GM21737 (cell line): ENCODE results near the gene BCOR.

Experiments used
- ATAC-seq: cut with Tn5 transposase; IDR thresholded peaks from one replicate; pipeline ENCODE4 v1.9.1; 2021; ENCODE audit warnings: mild to moderate bottlenecking, moderate library complexity; ENCODE audit not compliant: unreplicated experiment

Gene BCOR

DNA sequence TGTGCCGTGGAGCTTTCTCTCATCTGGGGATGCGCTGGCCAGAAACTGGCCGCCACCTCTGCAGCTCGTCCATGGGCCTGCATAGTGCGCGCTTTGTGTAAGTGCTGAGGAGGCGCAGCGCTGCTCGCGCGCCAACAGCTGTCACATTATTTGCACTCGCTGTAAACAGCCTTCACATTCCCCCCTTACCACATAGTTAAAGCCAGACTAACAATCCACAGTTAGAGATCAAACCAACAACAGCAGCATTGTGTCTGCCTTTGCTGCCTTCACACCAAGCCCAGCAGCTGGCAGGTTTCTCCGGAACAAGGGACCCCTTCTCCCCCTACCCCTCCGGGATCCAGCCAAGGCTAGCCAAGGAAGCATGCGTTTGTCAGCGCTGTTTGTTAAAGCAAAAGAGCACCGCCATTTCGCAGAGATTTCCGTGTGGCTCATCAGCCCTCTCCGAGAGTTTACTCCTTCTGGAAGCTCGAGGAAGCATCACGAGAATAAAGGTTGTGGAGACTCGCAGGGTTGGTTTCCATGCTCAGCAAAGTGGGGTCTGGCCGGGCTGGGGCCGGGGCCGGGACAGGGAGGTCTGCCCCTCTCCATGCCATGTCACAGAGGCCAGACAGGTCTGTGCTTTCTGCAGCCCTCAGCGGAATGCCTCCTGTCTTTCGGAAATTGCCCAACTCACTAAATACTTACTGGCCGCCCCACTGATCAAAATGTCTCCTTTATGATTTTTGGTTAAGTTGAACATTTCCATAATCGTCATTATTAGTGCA, 11.0 kb downstream of the BCOR start:
- no peak for ATAC-seq

GRCh38 chrX:40085714-40086113, 12.0 kb downstream of the BCOR start:
- no peak for ATAC-seq

GRCh38 chrX:40085102-40085551, 12.6 kb downstream of the BCOR start:
- ATAC-seq = no peak

DNA sequence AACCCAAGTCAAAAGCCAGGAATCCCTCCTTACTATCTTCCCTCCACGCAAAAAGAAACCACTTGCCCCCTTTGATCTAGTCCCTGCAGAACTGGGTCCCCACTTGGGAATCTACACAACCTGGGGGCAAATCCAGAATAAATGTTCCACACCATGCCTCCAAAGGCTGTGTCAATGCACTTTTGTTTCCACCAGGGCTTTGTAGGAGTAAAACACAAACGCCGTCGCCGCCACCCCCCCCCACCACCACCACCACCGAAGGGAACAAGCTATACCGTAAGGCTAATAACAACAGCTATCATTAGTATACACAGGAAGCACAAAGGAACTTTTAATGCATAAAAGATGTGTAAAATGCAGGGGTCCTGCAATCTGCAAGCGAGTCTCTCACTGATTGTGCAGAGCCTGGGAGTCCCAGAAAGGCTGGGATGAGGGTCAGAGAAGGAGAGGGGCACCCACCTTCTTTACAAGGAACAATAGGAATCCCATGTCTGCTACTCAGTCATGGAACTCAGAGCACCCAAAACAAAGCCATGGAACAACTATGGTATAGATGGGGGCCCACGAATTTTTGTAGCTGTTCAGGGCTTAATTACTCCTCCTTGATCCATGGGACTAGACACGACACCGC, 13.2 kb downstream of the BCOR start:
- no peak for ATAC-seq

DNA sequence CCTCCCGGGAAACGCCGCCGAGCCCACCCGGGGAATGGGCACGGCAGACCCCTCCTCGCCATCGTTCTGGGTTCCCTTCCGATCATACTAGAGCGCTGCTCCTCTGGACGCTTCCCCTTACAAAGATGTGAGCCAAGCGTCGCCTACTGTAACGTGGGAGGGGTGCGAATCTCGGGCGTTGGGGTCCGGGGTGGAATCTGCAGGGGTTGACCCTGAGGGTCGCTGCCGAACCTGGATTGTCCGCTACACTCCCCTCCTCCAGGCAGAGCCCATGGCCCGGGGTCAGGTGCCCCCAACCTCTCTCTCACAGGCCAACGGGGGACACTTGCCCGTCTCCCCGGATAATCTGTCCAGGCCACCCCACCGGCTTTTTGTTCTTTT, 13.8 kb downstream of the BCOR start:
- ATAC-seq = no peak

DNA sequence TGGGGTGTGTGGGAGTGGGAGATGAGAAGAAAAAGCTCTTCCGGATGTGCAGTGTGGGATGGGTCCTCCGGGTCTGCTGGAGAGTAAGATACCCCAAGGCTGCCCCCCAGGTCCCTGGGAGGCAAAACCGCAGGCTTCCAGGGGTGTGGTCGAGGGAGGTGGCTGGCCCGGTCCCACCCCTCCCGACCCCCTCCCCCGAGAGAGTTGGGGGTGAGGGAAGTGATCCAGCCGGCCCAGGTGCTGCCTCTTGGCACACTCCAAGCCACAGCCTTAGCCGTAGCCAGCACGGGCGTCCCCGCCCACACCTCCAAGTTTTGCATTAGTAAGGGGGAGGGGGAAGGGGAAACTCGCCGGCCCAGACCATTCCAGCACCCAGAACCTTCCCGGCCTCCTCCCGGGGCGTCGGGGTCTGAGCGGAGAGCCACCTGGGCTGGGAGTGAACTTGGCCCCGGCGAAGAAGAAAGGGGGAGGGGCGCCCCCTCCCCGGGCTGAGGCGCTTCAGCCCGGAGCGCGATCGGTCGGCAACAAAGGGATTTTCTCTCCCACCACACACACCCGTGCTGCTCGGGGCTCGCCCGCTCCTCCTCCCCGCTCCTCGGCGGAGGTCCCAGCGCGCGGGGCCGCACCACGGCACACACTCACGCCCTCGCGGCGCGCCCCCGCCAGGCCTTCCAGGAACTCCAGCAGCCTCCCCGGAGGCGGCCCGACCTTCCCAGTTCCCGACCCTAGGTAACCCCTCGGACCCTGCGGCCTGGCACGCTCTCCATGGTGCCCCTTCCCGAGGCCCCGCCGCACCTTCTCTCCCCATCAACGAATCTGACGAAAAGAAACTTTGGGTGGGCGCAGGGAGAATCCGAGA, 14.4 kb downstream of the BCOR start:
- no peak for ATAC-seq

DNA sequence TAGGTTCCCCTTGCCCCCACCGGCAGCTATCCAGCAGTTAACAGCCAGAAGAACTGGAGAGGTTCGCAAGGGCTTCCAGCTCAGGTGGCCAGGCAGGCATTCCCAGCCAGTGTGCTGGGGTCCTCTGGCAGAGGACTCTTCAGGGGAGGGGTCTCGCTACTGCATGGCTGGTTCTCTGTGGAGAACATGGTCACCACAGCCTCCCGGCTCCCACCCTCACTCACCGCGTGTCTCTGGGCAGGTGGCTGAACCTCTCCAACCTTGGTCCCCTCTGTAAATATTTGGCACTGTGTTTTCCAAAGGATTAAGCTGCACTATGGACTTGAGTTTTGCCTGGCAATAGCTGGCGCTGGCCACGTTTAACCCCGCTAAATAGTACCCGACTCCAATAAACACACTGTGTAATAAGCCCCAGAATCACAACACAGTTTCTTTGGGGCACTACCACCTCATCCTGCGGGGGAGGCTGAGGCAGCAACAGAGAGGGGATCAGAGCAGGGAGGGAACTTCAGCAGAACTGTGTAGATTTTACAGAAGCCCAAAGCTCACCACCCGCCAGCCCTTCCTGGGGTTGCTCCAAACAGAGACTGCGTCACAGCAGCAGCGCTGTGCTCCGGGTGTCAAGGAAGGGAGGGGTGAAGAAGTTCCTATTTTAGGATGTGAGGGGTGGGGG, 15.2 kb downstream of the BCOR start:
- ATAC-seq = no peak

DNA sequence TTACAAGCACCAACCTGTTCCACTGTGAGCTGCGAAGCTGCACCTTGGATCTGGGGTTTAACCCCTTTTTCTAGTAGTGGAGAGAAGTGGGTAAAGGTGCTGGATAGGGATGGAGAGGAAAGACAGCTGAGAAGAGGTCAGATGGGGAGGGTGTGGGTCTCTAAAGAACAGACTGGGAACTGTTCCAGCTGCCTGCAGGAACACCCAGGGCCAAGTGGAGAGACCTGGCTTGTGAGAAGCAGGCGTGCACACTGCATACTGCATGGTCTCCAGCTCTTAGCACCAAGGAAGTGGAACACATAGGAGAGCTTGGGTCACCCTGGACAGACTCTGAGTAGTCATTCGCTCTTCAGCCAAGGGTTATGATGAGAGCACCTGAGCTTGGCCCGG, 16.1 kb downstream of the BCOR start:
- ATAC-seq = no peak

DNA sequence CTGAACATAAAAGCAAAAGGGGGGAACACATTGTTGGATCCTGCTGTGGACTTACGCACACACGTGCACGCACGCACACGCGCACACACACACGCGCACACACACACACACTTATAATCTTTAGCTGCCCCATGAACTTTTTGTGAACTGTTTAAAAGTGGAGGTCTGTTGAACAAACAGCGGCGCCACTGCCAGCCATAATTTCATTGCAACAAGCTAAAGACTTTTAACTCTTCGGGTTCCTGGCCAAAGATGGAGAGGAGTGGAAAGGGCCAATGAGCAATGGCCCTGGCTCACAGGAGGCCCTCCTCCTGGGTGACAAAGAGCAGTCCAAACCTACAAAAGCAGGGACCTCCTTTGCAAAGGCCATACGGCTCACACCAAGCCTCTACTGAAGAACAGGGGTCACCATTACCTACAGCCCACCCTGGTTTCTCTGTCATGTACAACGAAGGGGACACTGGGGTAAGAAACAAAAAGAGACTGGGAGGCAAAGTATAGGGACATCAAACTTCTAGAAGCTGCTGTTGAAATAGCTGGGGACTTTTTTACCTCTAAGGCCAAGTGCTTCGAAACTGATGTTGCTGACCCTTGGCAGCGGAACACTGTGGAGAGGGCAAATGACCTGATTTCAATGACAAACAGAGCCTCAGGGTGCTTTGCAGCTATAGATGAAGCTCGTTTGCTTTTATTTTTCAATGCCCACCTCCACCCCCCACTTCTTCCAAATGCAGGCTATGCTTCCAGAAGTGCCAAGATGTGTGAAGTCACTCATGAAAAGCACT, 16.7 kb downstream of the BCOR start:
- ATAC-seq = no peak

GRCh38 chrX:40079572-40079971, 18.2 kb downstream of the BCOR start:
- ATAC-seq = no peak

DNA sequence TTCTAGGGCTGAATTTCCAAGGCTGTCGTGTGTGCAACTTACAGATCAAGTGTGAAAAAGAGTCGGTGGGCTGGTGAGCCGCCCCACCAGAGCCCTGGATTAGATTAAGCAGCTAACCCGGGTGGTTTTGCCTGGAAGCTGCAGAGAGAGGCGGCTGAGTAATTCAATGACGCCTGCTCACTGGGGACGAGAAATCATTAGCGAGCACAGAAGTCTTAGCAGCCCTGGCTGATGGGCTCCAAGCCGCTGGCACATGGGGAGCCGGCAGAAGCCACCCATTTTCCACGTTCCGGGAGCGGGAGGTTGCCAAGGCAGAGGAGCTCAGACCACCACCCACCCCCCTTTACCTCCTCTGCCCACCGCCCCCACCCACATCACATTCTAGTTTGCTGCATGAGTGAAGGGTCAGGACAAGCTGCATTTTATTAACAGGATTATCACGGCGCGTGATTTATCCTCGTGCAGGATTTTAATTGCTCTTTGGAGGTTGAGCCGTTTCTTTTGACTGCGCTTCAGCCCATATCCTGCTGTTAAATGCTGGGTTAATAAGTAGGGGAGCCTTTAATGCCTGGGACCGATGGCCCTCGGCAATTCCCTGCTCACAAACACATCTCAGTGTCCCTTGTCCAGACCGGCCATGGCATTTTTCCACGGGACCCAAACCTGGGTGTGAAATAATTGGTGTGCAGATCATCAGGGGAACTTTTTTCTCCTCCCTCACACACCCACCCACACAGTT, 19.1 kb downstream of the BCOR start:
- ATAC-seq = no peak

- no peak for ATAC-seq
Observed at GRCh38 chrX:40077906-40078305, 19.9 kb downstream of the BCOR start.

GRCh38 chrX:40076750-40077575, 20.8 kb downstream of the BCOR start:
- no peak for ATAC-seq

GRCh38 chrX:40074959-40075332, 22.8 kb downstream of the BCOR start:
- no peak for ATAC-seq

GRCh38 chrX:40074080-40074958, 23.4 kb downstream of the BCOR start:
- no peak for ATAC-seq

DNA sequence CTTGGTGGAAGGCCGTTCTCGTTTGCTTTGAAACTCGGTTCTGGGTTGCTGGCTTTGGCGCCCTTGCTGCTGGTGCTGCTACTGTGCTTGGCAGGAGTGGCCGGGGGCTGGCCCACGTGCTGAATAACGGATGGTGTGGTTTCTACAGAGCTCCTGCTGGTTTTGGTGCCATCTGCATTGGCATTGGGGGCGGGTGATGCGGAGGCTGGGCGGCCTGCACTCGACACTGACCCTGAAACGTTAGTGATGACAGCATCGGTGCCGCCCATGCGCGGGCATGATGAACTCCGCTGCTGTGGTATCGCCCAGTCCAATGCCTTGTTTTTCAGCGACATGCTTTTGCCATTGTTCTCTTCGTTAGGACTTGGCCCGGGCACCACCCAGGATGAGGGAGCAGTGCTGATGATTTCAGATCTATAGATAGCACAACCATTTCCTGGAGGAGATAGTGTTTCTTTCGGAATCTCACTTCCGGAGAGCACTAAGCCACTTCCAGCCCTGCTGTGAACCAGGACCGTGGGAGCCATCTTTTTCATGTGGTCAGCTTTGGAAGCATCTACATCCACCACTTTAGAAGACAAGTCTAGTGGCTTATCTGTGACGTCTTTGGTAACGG, 24.2 kb downstream of the BCOR start:
- ATAC-seq = no peak

GRCh38 chrX:40072246-40072645, 25.5 kb downstream of the BCOR start:
- ATAC-seq = no peak

GRCh38 chrX:40068048-40068447, 29.7 kb downstream of the BCOR start:
- no peak for ATAC-seq
